Measurements from ENCODE around the gene NPM1. TPM values are rescaled to one million over a fixed set of nuclear protein-coding genes. Genes with fewer than 3 reads are reported as not detected.
"Not testable (repeated sequence)": the region's sequence is repeated elsewhere in the genome, so short reads cannot be mapped to it uniquely, and the experiment has no call there.

NPM1 gene
- total RNA-seq, 5 donors from 2014 or later (not counting 1 experiment from before 2014, with no cell fraction given), result 940 to 1,150 (median 989) TPM

DNA sequence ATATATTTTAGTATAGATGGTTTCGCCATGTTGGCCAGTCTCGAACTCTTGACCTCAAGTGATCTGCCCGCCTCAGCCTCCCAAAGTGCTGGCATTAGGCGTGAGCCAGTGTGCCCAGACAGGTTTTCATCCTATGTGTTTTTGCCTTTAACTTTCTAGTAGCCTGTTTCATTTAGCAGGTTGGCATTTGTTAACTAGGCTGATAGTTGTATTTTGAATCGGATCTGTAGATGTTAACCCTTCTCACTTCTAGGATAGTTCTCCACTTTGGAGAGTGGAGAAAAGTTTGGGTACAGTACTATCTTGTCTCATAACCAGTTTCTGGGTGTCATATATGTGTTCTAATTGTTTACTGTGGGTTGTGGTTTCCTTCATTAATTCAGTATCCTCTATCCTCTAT, 24.5 kb downstream of the NPM1 start:
- Mint-ChIP-seq H3K36me3 (peaks cover 49% of the 10 kb centered on the region), H3K4me1 (peaks cover 18 to 24% (median 22%) of the 10 kb centered on the region in 3 donors), H3K4me3 (no peak overlapping the region), H3K9me3 (no peaks in the 10 kb centered on the region), H3K27me3 (no peaks in the 10 kb centered on the region), H3K27ac (peak overlapping the region in 1 of 2 donors; percentile 4)
- Histone ChIP-seq H3K36me3 (ENCODE audit: control insufficient read depth in 2 of 2, extremely low read depth in 1 of 2, insufficient read depth in 1 of 2, low read length in 1 of 2) (peaks cover 0 to 59% of the 10 kb centered on the region in 2 donors), H3K4me3 (ENCODE audit: control insufficient read depth in 1 of 2, extremely low read depth in 1 of 2, low read length in 1 of 2) (no peak overlapping the region), H3K9me3 (no peaks in the 10 kb centered on the region), H3K4me1 (ENCODE audit: control insufficient read depth in 1 of 2, extremely low read depth in 1 of 2, insufficient read depth in 2 of 2, low read length in 2 of 2) (peaks cover 5 to 6% of the 10 kb centered on the region in 2 experiments), H3K27ac (ENCODE audit: low read length) (no peak overlapping the region), H3K27me3 (replicated peaks in 1 of 2; ENCODE audit: control insufficient read depth in 2 of 2, extremely low read depth in 1 of 2, insufficient read depth in 2 of 2, low read length in 1 of 2) (no peaks in the 10 kb centered on the region)
- CTCF ChIA-PET, result no interaction called here
- no CpG with 5 or more reads among the region's 5 CpGs for WGBS (ENCODE audit: insufficient coverage)
- DNase-seq (no peak), ATAC-seq (replicated peaks in 1 of 4) (no peak)
- POLR2A ChIA-PET, result interaction anchor here in 1 of 2 donors (0.6 kb wide), 1 partner anchor 29 kb away, joined by 3 read pairs; no protein-coding TSS in a partner anchor

DNA sequence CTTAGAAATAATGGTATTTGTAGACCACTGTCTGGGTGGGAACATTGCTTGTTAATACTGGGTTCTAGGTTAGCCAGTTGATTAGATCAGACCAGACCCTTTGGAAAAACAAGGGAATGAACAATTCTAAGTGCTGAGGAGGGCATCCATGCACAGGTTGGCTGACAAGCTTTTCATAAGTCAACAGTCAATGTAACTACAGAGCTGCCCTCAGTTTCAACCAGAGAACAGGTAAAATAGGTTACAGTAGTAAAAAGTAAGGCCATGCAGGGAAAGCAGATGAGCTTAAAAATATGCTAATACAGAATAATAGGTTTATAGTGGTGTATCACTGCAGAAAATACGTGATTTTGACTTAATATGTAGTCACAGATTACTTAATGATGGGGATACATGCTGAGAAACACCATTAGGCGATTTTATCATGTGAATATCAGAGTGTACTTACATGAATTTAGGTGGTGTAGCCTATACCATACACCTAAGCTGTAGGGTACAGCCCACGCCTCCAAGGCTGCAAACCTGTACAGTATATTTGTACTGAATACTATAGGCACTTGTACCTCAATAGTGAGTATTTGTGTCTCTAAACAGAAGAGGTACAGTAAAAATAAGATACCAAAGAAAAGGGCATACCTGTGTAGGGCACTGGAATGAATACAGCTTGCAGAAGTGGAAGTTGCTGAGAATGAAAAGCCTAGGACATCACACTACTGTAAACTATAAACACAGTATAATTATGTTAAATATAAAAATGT, 25.7 kb downstream of the NPM1 start:
- peaks cover 38% of the 10 kb centered on the region for H3K36me3 Mint-ChIP-seq
- DNase-seq, result no peak
- peak in 1 of 4 experiments; percentile 18 for ATAC-seq (replicated peaks in 1 of 4)
- Histone ChIP-seq H3K9me3 (no peaks in the 10 kb centered on the region), H3K36me3 (ENCODE audit: control insufficient read depth in 2 of 2, extremely low read depth in 1 of 2, insufficient read depth in 1 of 2, low read length in 1 of 2) (peaks cover 0 to 48% of the 10 kb centered on the region in 2 donors), H3K27ac (ENCODE audit: low read length) (no peak overlapping the region), H3K4me3 (ENCODE audit: control insufficient read depth in 1 of 2, extremely low read depth in 1 of 2, low read length in 1 of 2) (no peak overlapping the region), H3K27me3 (replicated peaks in 1 of 2; ENCODE audit: control insufficient read depth in 2 of 2, extremely low read depth in 1 of 2, insufficient read depth in 2 of 2, low read length in 1 of 2) (no peaks in the 10 kb centered on the region), H3K4me1 (ENCODE audit: control insufficient read depth in 1 of 2, extremely low read depth in 1 of 2, insufficient read depth in 2 of 2, low read length in 2 of 2) (peaks cover 2 to 6% of the 10 kb centered on the region in 2 experiments)
- CTCF ChIA-PET, result no interaction called here
- POLR2A ChIA-PET, result interaction anchor here (0.5 to 0.7 kb wide), 2 partner anchors 11 to 657 kb away, joined by 5 to 9 read pairs; no protein-coding TSS in a partner anchor
- H3K4me1 Mint-ChIP-seq, result peaks cover 10 to 13% (median 11%) of the 10 kb centered on the region in 3 donors
- no peaks in the 10 kb centered on the region for H3K9me3 Mint-ChIP-seq
- no peak overlapping the region for H3K27ac Mint-ChIP-seq
- no CpG with 5 or more reads among the region's 3 CpGs for WGBS (ENCODE audit: insufficient coverage)
- H3K27me3 Mint-ChIP-seq, result no peaks in the 10 kb centered on the region
- no peak overlapping the region for H3K4me3 Mint-ChIP-seq

DNA sequence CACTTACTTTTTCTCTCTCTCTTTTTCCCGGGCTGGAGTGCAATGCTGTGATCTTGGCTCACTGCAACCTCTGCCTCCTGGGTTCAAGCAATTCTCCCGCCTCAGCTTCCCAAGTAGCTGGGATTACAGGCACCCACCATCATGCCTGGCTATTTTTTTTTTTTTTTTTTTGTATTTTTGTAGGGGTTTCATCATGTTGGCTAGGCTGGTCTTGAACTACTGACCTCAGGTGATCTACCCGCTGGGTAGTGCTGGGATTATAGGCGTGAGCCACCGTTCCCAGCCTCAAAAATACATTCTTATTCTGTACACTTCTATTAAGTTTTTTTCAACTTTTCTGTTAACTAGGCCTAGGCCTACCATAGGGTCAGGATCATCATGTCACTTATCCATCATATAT, 26.3 kb downstream of the NPM1 start:
- H3K4me1 ChIP-seq (ENCODE audit: control insufficient read depth in 1 of 2, extremely low read depth in 1 of 2, insufficient read depth in 2 of 2, low read length in 2 of 2), result peaks cover under 1 to 11% of the 10 kb centered on the region in 2 experiments
- H3K27me3 ChIP-seq (replicated peaks in 1 of 2; ENCODE audit: control insufficient read depth in 2 of 2, extremely low read depth in 1 of 2, insufficient read depth in 2 of 2, low read length in 1 of 2); POLR2A ChIA-PET; H3K4me3 Mint-ChIP-seq; H3K9me3 Mint-ChIP-seq; ATAC-seq (replicated peaks in 1 of 4); CTCF ChIA-PET; DNase-seq; H3K9me3 ChIP-seq; H3K27ac Mint-ChIP-seq; H3K27ac ChIP-seq (ENCODE audit: low read length); H3K4me3 ChIP-seq (ENCODE audit: control insufficient read depth in 1 of 2, extremely low read depth in 1 of 2, low read length in 1 of 2); H3K27me3 Mint-ChIP-seq: not testable (repeated sequence)
- H3K36me3 ChIP-seq (ENCODE audit: control insufficient read depth in 2 of 2, extremely low read depth in 1 of 2, insufficient read depth in 1 of 2, low read length in 1 of 2), result peaks cover 0 to 41% of the 10 kb centered on the region in 2 donors
- whole genome bisulfite sequencing (ENCODE audit: insufficient coverage), result 89% methylated on average over 3 of the region's 5 CpGs
- H3K4me1 Mint-ChIP-seq, result peaks cover 9 to 13% (median 13%) of the 10 kb centered on the region in 3 donors
- H3K36me3 Mint-ChIP-seq, result peaks cover 33% of the 10 kb centered on the region

DNA sequence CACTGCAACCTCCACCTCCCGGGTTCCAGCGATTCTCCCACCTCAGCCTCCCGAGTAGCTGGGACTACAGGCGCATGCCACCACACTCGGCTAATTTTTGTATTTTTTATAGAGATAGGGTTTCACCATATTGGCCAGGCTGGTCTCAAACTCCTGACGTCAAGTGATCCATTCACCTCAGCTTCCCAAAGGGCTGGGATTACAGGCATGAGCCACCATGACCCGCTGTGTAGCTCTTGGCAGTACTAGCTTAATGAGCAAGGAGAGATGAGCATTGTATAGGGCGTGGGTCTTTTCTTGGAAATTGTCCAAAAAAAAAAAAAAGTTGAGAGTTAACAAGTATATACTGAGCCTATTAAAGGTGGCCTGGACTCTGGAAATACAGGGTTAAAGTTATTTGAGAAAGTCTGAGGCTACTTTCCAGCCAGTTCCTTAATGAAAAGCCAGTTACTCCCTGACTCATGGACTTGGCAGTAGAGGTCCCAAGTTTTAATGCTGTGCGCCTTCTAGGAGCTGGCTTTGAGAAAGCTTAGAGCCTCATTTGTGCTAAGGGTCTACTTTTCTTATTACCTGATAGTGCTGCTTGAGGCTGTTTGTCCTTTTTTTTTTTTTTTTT, 27.6 kb downstream of the NPM1 start:
- Histone ChIP-seq H3K27ac (ENCODE audit: low read length) (no peak overlapping the region), H3K4me1 (ENCODE audit: control insufficient read depth in 1 of 2, extremely low read depth in 1 of 2, insufficient read depth in 2 of 2, low read length in 2 of 2) (peaks cover 3 to 12% of the 10 kb centered on the region in 2 experiments), H3K36me3 (ENCODE audit: control insufficient read depth in 2 of 2, extremely low read depth in 1 of 2, insufficient read depth in 1 of 2, low read length in 1 of 2) (peaks cover 0 to 31% of the 10 kb centered on the region in 2 donors), H3K9me3 (no peaks in the 10 kb centered on the region), H3K4me3 (ENCODE audit: control insufficient read depth in 1 of 2, extremely low read depth in 1 of 2, low read length in 1 of 2) (no peak overlapping the region), H3K27me3 (replicated peaks in 1 of 2; ENCODE audit: control insufficient read depth in 2 of 2, extremely low read depth in 1 of 2, insufficient read depth in 2 of 2, low read length in 1 of 2) (peaks cover 0 to 11% of the 10 kb centered on the region in 2 experiments)
- Mint-ChIP-seq H3K9me3 (no peaks in the 10 kb centered on the region), H3K27ac (no peak overlapping the region), H3K36me3 (peaks cover 26% of the 10 kb centered on the region), H3K4me3 (no peak overlapping the region), H3K27me3 (peaks cover 0 to 3% of the 10 kb centered on the region in 2 donors), H3K4me1 (peaks cover 10 to 11% (median 10%) of the 10 kb centered on the region in 3 donors)
- no peak for ATAC-seq (replicated peaks in 1 of 4)
- no peak for DNase-seq
- ChIA-PET CTCF (interaction anchor here (0.6 to 0.7 kb wide), 2 partner anchors 10 to 1149 kb away, joined by 3 to 5 read pairs; no protein-coding TSS in a partner anchor), POLR2A (interaction anchor here (0.5 to 0.6 kb wide), 2 partner anchors 29 to 1461 kb away, joined by 3 to 6 read pairs; no protein-coding TSS in a partner anchor)
- whole genome bisulfite sequencing (ENCODE audit: insufficient coverage), result 89% methylated on average over 1 of the region's 9 CpGs

DNA sequence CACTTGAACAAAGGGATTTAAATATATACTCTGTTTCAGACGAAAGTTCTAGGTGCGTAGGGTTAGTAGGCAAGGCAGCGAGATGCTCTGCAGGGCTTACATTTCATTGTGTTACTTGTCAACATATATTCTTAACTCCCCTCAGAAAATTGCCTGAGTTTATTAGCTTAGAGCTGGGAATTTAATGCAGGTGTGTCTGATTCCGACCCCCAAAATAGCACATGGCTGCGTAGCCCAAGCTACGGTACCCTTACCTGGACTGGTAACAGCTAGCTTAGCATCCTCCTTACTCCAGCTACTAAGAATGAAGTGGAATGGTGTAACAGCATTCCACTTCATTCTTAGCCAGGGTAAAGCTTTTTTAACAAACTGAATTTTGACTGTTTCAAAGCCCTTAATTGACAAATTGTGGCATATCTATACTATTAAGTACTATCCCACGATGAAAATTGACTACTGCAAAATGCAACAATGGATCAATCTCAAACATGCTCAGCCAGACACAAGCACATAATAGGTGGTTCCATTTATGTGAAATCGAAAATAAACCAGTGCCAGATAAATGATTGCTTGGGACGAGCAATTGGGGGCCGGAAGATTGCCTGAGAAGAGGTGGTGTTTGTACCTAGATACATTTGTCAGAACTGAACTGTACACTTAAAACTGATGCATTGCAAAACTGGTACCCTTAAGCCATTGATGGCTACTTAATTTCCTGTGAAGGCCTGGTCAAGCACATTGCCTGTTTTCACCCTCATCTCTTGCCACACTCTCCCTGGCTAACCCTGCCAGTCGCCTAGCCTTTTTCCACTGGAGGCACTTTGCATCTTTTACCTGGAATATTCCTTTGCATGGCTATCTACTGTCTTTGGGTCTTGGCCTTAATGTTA, 28.8 kb downstream of the NPM1 start:
- H3K4me1 Mint-ChIP-seq, result peaks cover 13 to 19% (median 19%) of the 10 kb centered on the region in 3 donors
- DNase-seq (no peak), ATAC-seq (replicated peaks in 1 of 4) (no peak)
- Histone ChIP-seq H3K4me3 (ENCODE audit: control insufficient read depth in 1 of 2, extremely low read depth in 1 of 2, low read length in 1 of 2) (no peak overlapping the region), H3K4me1 (ENCODE audit: control insufficient read depth in 1 of 2, extremely low read depth in 1 of 2, insufficient read depth in 2 of 2, low read length in 2 of 2) (peaks cover 3 to 22% of the 10 kb centered on the region in 2 experiments), H3K9me3 (no peaks in the 10 kb centered on the region), H3K27ac (ENCODE audit: low read length) (no peak overlapping the region), H3K36me3 (ENCODE audit: control insufficient read depth in 2 of 2, extremely low read depth in 1 of 2, insufficient read depth in 1 of 2, low read length in 1 of 2) (peaks cover 0 to 24% of the 10 kb centered on the region in 2 donors), H3K27me3 (replicated peaks in 1 of 2; ENCODE audit: control insufficient read depth in 2 of 2, extremely low read depth in 1 of 2, insufficient read depth in 2 of 2, low read length in 1 of 2) (peaks cover 1 to 22% of the 10 kb centered on the region in 2 experiments)
- peaks cover 8 to 11% of the 10 kb centered on the region in 2 donors for H3K27me3 Mint-ChIP-seq
- H3K27ac Mint-ChIP-seq, result no peak overlapping the region
- CTCF ChIA-PET, result interaction anchor here in 1 of 2 donors (0.7 kb wide), 1 partner anchor 36 kb away, joined by 3 read pairs; no protein-coding TSS in a partner anchor
- POLR2A ChIA-PET, result interaction anchor here in 1 of 2 donors (0.5 kb wide), 1 partner anchor 1542 kb away, joined by 3 read pairs; no protein-coding TSS in a partner anchor
- H3K36me3 Mint-ChIP-seq, result peaks cover 17% of the 10 kb centered on the region
- no peak overlapping the region for H3K4me3 Mint-ChIP-seq
- 92% methylated on average over 2 of the region's 11 CpGs for WGBS (ENCODE audit: insufficient coverage)
- no peaks in the 10 kb centered on the region for H3K9me3 Mint-ChIP-seq
